A549 (cell line): ENCODE measurements around the gene MYH8. TPM values are rescaled to one million over a fixed set of nuclear protein-coding genes. Genes with fewer than 3 reads are reported as not detected.

Source experiments
- ATAC-seq, 2 experiments: fragments of 200-7000 bp in 1 of 2; fragments of >200 bp in 1 of 2; cut with Nextera tagmentation in 1 of 2; cut with Tn5 transposase in 1 of 2; 3 replicates each; pipeline versions ENCODE4 v1.8.0 to v1.9.1; 2018 to 2020; ENCODE audit warnings: mild to moderate bottlenecking in 1 of 2, moderate library complexity in 1 of 2
- CTCF ChIA-PET: fragments of 300-600 bp; sonication (Branson Sonifier 250); formaldehyde crosslinking; extraction: SDS; loops from one replicate; lab custom pipeline; 2021; ENCODE audit warnings: antibody characterized with exemption, inconsistent platforms; lab: Yijun Ruan, JAX
- POLR2A ChIA-PET: fragments of 350-600 bp; formaldehyde crosslinking; extraction: SDS; loops from one replicate; lab custom pipeline; 2021; ENCODE audit warnings: antibody characterized with exemption, inconsistent platforms; lab: Yijun Ruan, JAX
- DNase-seq, 2 experiments: peaks; one replicate each; pipeline versions ENCODE4 v3.0.0 to v3.0.0-alpha.2; 2011 to 2016; ENCODE audit warnings: low read depth in 1 of 2, low spot score in 1 of 2
- FAIRE-seq: peaks from 2 replicates; lab custom pipeline; 2011; peaks lifted over from hg19 to GRCh38; lab: Jason Lieb, UNC
- H3K27ac ChIP-seq, 2 experiments: fragments of >200 bp; sonication (Bioruptor Twin); formaldehyde crosslinking; 3 replicates each; pipeline ENCODE4 v1.5.1; 2016 to 2017
- H3K4me1 ChIP-seq: fragments of >200 bp; sonication (Bioruptor Twin); formaldehyde crosslinking; 3 replicates; pipeline ENCODE4 v1.6.1; 2016
- H3K4me2 ChIP-seq: fragments of >200 bp; sonication (Bioruptor Twin); formaldehyde crosslinking; 3 replicates; pipeline ENCODE4 v1.6.1; 2016
- H3K4me3 ChIP-seq: fragments of >200 bp; sonication (Bioruptor Twin); formaldehyde crosslinking; 3 replicates; pipeline ENCODE4 v1.5.1; 2016
- H3K9me3 ChIP-seq: fragments of >200 bp; sonication (Bioruptor Twin); formaldehyde crosslinking; 3 replicates; pipeline ENCODE4 v1.6.1; 2016
- ATOH8 ChIP-seq: fragments of 250-450 bp; sonication (Bioruptor Pico); IDR thresholded peaks from 2 replicates; pipeline ENCODE4 v1.5.0; 2020; ENCODE audit warnings: low read depth, mild to moderate bottlenecking, moderate library complexity
- CBX2 ChIP-seq: fragments of 200-600 bp; sonication (generic); IDR thresholded peaks from 2 replicates; pipeline ENCODE4 v1.6.1; 2016; ENCODE audit warnings: low read depth, mild to moderate bottlenecking, borderline replicate concordance
- EP300 ChIP-seq, 2 experiments: fragments of >200 bp; sonication (Bioruptor Twin); formaldehyde crosslinking; IDR thresholded peaks; 2 replicates in 1 of 2; 3 replicates in 1 of 2; pipeline ENCODE4 v1.6.1; 2016 to 2017
- FOXS1 ChIP-seq: fragments of 250-450 bp; sonication (Bioruptor Pico); IDR thresholded peaks from 2 replicates; pipeline ENCODE4 v1.5.0; 2020; ENCODE audit warnings: mild to moderate bottlenecking, moderate library complexity
- HDAC2 ChIP-seq: fragments of 200-600 bp; sonication (generic); IDR thresholded peaks from 2 replicates; pipeline ENCODE4 v1.6.1; 2016
- KDM1A ChIP-seq: fragments of 200-600 bp; sonication (generic); IDR thresholded peaks from 2 replicates; pipeline ENCODE4 v1.6.1; 2016; ENCODE audit warnings: low read depth, mild to moderate bottlenecking
- NPAS2 ChIP-seq: fragments of 250-450 bp; sonication (Bioruptor Pico); IDR thresholded peaks from 2 replicates; pipeline ENCODE4 v1.8.0; 2022; ENCODE audit warnings: mild to moderate bottlenecking, moderate library complexity, borderline replicate concordance
- PBX3 ChIP-seq: IDR thresholded peaks from 2 replicates; pipeline ENCODE4 v1.6.1; 2012
- PHF8 ChIP-seq: fragments of 200-600 bp; sonication (generic); IDR thresholded peaks from 2 replicates; pipeline ENCODE4 v1.6.1; 2016; ENCODE audit warnings: low read depth, mild to moderate bottlenecking, antibody characterized with exemption, moderate library complexity, borderline replicate concordance
- POLR2A ChIP-seq: IDR thresholded peaks from 2 replicates; pipeline ENCODE4 v1.6.1; 2012; ENCODE audit warnings: mild to moderate bottlenecking, low read length
- POLR2AphosphoS2 ChIP-seq: conservative IDR thresholded peaks from 2 replicates; pipeline ENCODE4 v1.6.1; 2012; ENCODE audit warnings: low read length, improper control_type of control experiment, inconsistent platforms
- RCOR1 ChIP-seq: fragments of 150-350 bp; IDR thresholded peaks from 2 replicates; pipeline ENCODE4 v1.6.1; 2014; ENCODE audit warnings: antibody characterized with exemption, low read length, low read depth
- RNF2 ChIP-seq: fragments of 200-600 bp; sonication (generic); IDR thresholded peaks from 2 replicates; pipeline ENCODE4 v1.6.1; 2016; ENCODE audit warnings: low read depth, mild to moderate bottlenecking, antibody characterized with exemption, moderate library complexity, borderline replicate concordance
- SMC3 ChIP-seq: fragments of >200 bp; sonication (Bioruptor Twin); formaldehyde crosslinking; IDR thresholded peaks from 3 replicates; pipeline ENCODE4 v1.6.1; 2018; ENCODE audit warnings: inconsistent platforms
- SREBF2 ChIP-seq: fragments of 450-650 bp; IDR thresholded peaks from 2 replicates; pipeline ENCODE4 v1.6.1; 2014; ENCODE audit warnings: mild to moderate bottlenecking, moderate library complexity
- TP53 ChIP-seq: fragments of 250-450 bp; sonication (Bioruptor Pico); IDR thresholded peaks from 2 replicates; pipeline ENCODE4 v1.5.0; 2021; ENCODE audit warnings: mild to moderate bottlenecking, moderate library complexity
- ZNF302 ChIP-seq: fragments of 250-450 bp; sonication (Bioruptor Pico); IDR thresholded peaks from 2 replicates; pipeline ENCODE4 v1.9.0; 2021; ENCODE audit warnings: inconsistent platforms, mild to moderate bottlenecking, moderate library complexity
- WGBS: methylation state at CpG from one replicate; pipeline ENCODE4 v1.1.6; 2017; ENCODE audit errors: missing lambda C conversion rate; 5-methylcytosine and 5-hydroxymethylcytosine counted together
- polyA plus RNA-seq, 4 experiments: library from polyadenylated mRNA; depleted of rRNA in 3 of 4; stranded (reverse); fragments of >200 nt; fragmentation: RNase III in 1 of 4; extraction: RNeasy Plus Mini Kit Qiagen cat#74134 plus additional on column Dnase treatment in 1 of 4; gene quantifications; 2 replicates in 3 of 4; 3 replicates in 1 of 4; pipeline ENCODE4 v1.2.3, GENCODE V29; 2011 to 2017
- TF ChIP-seq, protein P1 (sequence below): fragments of >200 bp; sonication (Bioruptor Twin); formaldehyde crosslinking; IDR thresholded peaks from 3 replicates; pipeline ENCODE4 v1.6.1; 2016
- TF ChIP-seq, protein P2 (sequence below): IDR thresholded peaks from 2 replicates; pipeline ENCODE4 v1.6.1; 2012; ENCODE audit warnings: low read depth, borderline replicate concordance

The MYH8 gene
- polyA plus RNA-seq, 2 of the 4 experiments (the other 2 are of a cell fraction): not detected

DNA sequence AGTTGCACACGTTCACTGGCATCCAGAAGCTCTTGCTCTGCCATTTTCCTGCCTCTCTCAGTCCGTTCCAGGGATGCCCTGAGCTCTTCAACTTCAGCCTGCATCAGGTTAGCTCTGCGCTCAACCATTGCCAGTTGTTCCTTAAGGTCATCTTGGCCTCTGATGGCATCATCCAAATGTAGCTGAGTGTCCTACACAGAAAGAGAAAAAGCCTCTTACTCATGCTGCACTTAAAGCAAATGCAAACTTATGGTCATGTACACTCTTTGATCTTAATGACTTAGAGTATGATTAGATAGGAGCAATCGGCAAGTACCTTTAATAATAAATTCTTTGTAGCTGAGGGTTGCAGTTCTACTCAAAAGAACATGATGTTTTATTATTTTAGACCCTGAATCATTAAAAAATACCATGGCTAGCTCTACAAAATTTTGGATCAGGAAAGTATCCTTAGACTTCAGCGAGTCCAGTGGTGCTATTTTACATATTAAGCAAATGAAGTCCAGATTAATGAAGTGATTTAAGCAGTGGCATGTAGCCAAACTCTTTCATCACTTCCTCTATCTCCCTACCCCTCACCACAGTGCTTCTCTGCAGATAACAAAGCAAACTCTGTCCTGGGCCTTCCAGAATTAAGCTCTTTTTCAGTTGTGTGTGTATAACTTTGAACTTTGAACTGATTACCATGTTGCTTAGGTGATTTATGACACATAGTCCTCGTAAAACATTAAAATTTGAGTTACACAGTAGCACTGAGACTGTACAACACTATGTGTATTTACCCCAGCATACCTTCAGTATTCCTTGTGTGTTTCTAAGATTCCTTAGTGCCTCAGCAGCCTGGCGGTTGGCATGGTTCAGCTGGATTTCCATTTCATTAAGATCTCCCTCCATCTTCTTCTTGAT, 25.5 kb upstream of the MYH8 start (continued):
- no peak for TF ChIP-seq ZNF302 (CRISPR knock-in tag)
- no peak for TF ChIP-seq RCOR1

DNA sequence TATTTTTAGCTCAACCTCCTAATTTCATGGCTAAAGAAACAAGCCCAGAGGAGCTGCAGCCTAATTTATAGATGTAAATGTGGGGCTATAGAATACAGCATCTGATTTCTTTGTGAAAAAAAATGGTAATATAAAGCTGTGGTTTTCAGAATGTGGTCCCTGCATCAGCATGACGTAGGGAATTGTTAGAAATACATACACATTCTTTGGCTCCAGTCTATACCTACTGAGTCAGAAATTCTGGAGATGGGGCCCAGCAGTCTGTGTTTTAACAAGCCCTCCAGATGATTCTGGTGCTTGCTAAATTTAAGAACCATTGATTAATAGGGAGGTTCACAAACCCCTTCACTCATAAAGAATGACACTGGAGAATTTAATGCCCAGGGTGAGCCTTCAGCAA, 18.1 kb upstream of the MYH8 start:
- no peak overlapping the region for H3K4me2 ChIP-seq
- no peaks in the 10 kb centered on the region for H3K4me1 ChIP-seq
- no peaks in the 10 kb centered on the region for H3K9me3 ChIP-seq
- ChIA-PET CTCF (no interaction called here), POLR2A (no interaction called here)
- whole genome bisulfite sequencing: 0% methylated on average over 1 of the region's 1 CpG
- FAIRE-seq: no peak
- no peak for ATAC-seq
- DNase-seq: no peak
- TF ChIP-seq PBX3: no peak
- TF ChIP-seq POLR2AphosphoS2: no peak
- TF ChIP-seq HDAC2: no peak
- no peak for TF ChIP-seq POLR2A
- TF ChIP-seq RNF2: no peak
- TF ChIP-seq KDM1A: no peak
- TF ChIP-seq ATOH8 (CRISPR knock-in tag): no peak
- no peak for TF ChIP-seq NPAS2
- TF ChIP-seq, protein P1, sequence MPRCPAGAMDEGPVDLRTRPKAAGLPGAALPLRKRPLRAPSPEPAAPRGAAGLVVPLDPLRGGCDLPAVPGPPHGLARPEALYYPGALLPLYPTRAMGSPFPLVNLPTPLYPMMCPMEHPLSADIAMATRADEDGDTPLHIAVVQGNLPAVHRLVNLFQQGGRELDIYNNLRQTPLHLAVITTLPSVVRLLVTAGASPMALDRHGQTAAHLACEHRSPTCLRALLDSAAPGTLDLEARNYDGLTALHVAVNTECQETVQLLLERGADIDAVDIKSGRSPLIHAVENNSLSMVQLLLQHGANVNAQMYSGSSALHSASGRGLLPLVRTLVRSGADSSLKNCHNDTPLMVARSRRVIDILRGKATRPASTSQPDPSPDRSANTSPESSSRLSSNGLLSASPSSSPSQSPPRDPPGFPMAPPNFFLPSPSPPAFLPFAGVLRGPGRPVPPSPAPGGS: no peak
- H3K4me3 ChIP-seq: no peak overlapping the region
- H3K27ac ChIP-seq: no peak overlapping the region

GRCh38 chr17:10435096-10435495, 13.3 kb upstream of the MYH8 start:
- H3K4me3 ChIP-seq: no peak overlapping the region
- no peak overlapping the region for H3K4me2 ChIP-seq
- ATAC-seq (no peak), FAIRE-seq (no peak), DNase-seq (no peak)
- WGBS: 3% methylated on average over 3 of the region's 3 CpGs
- H3K9me3 ChIP-seq: no peaks in the 10 kb centered on the region
- H3K4me1 ChIP-seq: no peaks in the 10 kb centered on the region
- CTCF ChIA-PET: interaction anchor here (1.4 to 1.9 kb wide), 2 partner anchors 12 to 179 kb away, joined by 3 read pairs; no protein-coding TSS in a partner anchor
- TF ChIP-seq PHF8 (no peak), POLR2AphosphoS2 (no peak), EP300 (IDR thresholded peaks at IDR 0.05) (no peak)
- POLR2A ChIA-PET: no interaction called here
- no peak overlapping the region for H3K27ac ChIP-seq

- POLR2A ChIA-PET: no interaction called here
- H3K4me2 ChIP-seq: no peak overlapping the region
- FAIRE-seq (peak; percentile 56), ATAC-seq (no peak), DNase-seq (no peak)
- 15% methylated on average over 2 of the region's 2 CpGs for WGBS
- CTCF ChIA-PET: no interaction called here
- H3K9me3 ChIP-seq: no peaks in the 10 kb centered on the region
- no peaks in the 10 kb centered on the region for H3K4me1 ChIP-seq
- no peak overlapping the region for H3K4me3 ChIP-seq
- no peak overlapping the region for H3K27ac ChIP-seq
- no peak for TF ChIP-seq SMC3
- TF ChIP-seq, protein P2, sequence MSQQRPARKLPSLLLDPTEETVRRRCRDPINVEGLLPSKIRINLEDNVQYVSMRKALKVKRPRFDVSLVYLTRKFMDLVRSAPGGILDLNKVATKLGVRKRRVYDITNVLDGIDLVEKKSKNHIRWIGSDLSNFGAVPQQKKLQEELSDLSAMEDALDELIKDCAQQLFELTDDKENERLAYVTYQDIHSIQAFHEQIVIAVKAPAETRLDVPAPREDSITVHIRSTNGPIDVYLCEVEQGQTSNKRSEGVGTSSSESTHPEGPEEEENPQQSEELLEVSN: no peak
- no peak for TF ChIP-seq TP53
- TF ChIP-seq CBX2: no peak
- TF ChIP-seq ATOH8 (CRISPR knock-in tag): no peak
- TF ChIP-seq RNF2: no peak
- TF ChIP-seq FOXS1 (CRISPR knock-in tag): no peak
- no peak for TF ChIP-seq SREBF2
- TF ChIP-seq, all 56 proteins: peak for 0
Observed at GRCh38 chr17:10429421-10430045, 7.8 kb upstream of the MYH8 start.
